Stimulated activated CD8-positive, alpha-beta memory T cell treated with anti-CD3 and anti-CD28 coated beads, Interleukin-7, amount 100 ng/mL, for 4 hours (primary cell): ENCODE results near the gene AGBL1.

Experiments used
- DNase-seq, 2 donors: peaks; one replicate each; pipeline ENCODE4 v3.0.0-alpha.2; 2020; ENCODE audit warnings: low read depth in 2 of 2

AGBL1 gene

DNA sequence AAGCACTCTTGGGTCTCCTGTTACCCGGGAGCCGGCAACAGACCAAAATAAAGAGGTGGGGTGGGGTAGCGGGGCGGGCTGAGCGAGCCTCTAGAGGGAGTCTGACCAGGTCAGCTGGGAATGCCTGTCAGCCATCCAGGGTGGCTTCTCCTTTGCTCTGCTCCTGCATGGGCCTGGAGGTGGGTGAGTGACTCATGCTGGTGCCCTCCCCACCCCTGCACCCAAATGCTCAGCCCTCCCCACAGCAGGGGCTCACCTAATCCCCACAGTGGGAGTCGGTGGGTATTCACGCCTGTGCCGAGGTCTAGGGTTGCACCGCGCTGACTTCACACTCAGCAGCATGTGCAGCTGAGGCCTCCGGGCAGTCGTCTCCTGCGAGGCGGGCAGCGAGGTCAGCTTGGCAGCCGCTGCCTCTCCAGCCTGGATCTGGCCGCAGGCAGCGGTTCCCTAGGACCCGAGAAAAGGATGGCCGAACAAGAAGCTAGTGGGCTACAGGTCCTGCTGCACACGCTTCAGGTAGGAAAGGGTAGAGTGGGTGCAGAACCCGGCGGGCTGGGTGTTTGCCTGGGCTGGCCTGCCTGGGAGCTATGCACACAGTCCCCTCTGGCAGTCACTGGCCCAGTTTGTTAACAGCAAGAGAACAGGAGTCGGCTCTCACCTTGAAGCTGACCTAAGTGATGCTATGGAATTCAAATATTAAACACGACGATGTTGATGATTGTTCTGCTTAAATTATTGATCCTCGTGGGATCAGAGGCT lies at the start of gene AGBL1:
Gene AGBL1, plus strand, starts transcription at position 364 of the 759 bp plus-strand sequence.
- no peak for DNase-seq

DNA sequence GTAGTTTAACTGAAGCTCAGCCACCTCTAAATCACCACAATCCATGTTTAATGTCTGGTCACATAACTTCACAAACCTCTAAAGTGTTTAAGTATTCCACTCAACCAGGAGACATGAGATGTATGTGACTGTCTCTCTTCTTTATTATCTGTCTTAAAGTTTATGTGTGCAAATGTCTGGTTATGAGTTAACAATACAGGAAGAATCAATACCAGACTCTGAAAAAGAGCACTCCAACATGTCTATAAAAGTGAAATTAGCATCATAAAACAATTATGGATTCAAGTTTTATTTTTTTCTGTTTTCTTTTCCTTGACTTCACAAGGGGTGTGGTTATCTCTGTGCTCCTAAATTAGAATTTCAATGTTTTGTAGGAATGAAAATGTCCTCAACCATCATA lies 44.8 kb upstream of the AGBL1 start:
- DNase-seq: no peak

DNA sequence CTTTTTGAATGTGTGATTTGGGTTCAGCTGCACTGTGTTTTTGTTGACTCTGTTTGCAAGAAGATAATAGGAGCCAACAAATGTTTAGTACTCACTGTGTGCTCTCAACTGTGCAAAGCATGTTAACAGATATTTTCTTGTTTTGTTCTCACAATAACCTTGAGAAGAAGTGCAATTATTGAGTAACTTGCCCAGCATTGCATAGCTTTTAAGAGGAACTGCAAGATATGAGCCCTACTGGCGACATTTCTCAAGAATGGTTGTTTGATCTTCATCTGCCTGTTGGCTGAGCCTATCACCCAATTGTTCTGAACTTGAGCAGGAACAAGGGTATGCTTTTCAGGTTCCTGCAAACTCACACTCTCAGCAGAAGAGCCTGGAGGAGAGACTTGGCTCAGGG lies 43.4 kb upstream of the AGBL1 start:
- no peak for DNase-seq

DNA sequence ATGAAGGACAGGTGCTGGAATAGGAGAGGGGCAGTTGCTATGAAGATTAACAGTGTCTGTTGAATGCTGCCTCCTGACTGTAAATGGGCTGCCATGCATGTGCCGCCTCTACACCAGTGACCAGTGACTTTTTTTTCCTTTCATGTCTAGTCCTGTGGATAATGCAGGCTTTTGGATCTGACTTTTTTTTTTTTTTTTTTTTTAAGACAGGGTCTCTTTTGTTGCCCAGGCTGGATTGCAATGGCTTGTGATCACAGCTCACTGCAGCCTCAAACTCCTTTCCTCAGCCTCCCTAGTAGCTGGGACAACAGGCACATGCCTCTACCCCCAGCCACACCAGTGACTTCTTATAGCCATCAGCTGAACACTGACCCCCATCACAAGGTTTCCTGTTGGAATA lies 41.2 kb upstream of the AGBL1 start:
- DNase-seq: no peak

DNA sequence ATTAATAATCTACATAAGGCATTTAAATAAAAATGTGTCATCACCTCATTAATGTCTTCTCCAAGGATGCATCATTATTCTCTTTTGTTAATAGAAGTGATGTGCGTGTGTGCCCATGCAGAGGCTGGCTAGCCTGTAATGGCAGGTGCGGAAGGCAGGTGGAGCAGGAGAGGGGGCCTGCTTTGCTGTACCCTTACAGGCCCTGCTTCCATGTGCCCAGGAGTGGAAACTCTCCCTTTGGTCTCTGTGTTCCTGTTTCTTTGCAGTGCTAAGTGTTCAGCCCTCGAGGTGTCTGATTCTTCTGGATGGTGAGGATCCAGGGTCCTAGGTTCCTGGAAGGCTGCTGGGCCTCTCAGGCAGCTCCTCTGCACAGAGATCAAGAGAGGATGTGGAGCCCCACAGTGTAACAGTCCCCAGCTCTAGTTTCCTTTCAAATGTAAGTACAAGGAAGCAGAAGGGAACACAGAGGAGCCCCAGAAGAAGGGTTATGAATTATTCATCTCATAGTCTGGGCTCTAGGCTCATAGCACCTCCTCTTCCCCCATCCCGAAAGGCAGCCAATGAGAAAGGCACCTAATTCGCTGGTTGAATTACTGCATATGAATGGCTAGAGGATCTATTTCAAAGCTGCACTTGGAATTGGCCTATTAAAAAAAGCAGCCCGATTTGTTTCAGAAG lies 39.2 kb upstream of the AGBL1 start:
- no peak for DNase-seq

DNA sequence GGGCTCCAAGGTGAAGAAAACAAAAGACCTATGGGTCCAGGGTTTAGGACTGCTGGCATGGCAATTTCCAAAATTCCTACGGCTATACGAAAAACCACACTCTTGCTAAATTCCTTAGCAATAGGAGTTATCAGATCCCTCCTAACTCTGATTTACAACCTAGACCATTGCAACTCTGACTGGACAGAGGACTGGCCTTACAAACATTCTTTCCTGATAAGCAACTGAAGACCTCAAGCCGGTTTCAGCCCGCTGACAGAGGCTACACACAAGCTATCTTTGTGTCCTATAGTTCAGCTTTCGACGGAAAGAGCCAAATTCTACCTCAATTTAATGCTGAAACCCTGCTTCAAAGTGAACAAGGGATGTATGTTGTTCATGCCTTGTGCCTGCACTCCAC lies 38.3 kb upstream of the AGBL1 start:
- no peak for DNase-seq

DNA sequence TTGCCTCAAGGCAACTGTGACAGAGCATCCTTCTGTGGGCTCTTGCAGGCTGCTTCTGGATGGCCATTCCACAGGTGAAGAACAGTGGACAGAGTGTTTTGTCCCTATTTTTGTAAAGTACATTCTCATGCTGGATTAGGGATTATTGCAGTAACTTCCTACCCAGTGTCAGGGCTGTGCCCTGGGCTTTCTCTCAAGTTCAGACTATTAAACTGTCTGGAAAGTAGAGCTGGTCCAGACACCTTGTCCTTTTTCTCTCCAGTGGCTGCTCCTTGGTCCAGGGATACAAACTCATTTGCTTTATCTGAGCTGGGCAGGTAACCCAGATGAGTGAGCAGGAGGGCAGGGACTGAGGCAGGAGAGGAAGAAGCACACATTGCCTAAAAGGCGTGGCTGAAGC lies 37.4 kb upstream of the AGBL1 start:
- no peak for DNase-seq

DNA sequence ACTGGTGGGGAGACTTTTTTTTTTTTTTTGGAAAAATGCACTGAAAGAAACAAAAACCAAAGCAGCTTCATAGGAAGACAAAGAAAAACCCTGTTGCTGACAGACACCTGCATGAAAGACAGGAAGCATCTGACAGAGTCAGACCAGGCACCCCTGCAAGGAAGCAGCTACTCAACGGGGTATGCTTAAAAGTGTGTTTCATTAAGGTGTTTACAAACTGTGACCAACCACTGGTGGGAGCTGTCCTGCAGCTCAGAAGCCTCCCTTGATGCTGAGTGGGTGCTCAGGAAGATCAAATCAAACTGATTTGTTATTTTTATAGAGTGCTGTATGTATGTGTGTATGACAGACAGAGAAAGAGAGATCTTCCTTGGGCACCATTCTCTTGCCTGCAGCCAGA lies 34.7 kb upstream of the AGBL1 start:
- DNase-seq: no peak

DNA sequence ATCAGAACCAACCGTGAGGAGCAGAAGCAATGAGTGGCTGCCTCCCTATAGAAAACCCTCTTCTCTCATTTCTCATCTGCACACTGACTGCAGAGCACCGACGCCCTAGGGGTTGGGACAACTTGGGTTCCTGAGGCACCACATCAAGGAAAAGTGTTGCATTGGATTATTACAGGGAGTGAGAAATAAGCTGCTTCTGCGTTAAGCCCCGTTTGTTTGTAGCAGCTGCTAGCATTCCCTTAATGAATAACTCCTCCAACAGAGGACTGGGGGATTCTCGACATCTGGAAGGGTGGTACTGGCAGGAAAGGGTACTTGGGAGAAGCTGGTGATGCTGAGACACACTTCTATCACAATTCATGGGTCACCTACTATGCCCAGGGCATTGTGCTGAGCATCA lies 25.3 kb upstream of the AGBL1 start:
- DNase-seq: no peak

DNA sequence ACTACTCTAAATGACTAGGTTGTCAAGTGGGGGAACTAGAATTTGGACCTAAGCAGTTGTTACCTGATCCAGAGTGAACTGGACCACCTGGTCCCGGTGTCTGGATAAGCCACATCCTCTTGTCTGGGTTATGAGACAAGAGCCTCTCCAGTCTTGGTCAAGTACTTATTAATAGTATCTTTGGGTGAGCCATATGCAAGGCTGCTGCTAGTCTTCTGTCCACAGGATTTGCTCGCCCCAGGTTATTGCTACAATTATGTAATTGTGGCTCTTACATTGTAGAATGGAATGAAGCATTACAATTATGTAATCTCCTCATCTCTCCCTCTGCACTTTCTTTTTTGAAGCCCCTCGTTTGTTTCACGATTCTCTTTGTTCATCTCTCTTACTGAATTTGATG lies 24.0 kb upstream of the AGBL1 start:
- DNase-seq: no peak

DNA sequence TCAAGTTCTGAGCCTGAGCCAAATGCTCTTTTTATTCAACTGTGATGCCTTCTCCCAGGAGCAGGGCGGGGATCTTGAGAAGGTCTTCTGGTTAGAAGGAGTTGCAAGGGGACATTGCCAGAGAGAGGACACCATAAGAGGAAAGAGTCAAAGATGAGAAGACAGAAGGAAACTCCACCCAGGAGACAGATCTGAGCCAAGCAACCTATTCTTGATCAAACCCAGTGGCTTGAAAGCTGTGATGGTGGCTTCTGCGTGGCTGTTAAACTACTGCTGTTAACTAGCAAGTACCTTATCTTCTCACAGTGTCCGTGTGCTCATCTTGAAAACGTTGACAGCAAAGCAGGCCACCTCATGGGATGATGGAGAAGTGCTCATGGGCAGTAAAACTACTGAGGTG lies 19.8 kb upstream of the AGBL1 start:
- no peak for DNase-seq

DNA sequence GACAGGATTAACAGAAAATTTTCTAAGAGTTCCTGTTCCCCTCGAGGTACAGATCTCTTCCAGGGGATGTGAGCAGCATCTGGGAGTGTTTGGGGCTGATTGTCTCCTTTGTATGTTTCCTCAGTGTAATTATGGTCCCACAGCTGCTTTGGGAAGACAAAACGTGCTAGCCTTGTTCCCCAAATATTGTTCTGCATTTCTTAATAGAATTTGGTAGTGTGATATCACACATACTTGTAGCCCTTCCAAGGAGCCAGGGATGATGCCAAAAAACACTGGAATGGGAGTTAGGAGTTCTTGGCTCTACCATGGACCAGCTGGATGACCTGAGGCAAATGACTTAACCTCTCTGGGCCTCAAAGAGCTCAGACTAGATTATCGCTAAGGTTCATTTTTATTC lies 19.0 kb upstream of the AGBL1 start:
- DNase-seq: no peak

DNA sequence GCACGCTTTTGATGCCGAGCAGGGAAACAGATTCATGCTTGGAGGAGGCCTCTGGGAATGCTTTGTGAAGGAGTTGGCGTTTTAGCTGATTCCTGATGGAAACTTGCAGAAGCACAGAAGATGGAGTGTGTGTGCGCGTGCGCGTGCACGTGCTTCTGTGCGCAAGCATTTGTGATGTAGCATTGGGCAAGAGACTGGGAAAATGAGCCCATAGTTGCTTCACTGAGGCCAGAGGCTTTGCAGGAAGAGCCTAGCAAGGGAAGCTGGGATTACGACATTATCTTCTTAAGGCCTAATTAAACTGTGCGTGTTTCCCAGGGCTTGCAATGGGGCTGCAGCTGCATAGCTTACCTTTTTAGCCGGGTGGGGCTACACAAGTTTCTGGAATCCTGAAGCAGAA lies 18.1 kb upstream of the AGBL1 start:
- no peak for DNase-seq

DNA sequence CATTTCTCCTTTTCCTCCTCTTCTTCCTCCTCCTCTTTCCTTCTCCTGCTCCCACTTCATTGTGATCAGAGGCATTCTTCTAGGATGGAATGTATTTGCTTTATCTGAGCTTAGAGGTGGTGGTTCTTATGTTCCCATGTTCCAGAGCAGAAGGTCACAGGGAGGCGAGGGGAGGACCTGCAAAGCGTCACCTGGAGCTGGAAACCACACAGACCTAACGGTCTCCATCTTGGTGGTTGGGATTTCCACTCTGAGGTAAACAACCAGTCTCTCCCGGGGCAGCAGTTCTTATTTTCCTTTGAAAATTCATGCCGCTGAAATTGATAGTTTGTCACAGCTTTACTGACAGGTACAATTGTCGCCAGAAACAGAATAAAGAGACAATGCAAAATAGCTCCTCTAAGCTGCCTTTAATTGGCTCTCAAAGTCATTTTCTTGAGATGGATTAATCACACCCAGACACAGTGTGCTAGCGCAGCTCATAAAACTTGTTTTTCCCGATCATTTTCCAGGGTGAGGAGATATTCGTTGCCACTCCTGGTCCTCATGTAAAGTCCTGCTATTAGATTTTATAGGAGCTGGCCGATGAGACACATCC lies 16.9 kb upstream of the AGBL1 start:
- no peak for DNase-seq

DNA sequence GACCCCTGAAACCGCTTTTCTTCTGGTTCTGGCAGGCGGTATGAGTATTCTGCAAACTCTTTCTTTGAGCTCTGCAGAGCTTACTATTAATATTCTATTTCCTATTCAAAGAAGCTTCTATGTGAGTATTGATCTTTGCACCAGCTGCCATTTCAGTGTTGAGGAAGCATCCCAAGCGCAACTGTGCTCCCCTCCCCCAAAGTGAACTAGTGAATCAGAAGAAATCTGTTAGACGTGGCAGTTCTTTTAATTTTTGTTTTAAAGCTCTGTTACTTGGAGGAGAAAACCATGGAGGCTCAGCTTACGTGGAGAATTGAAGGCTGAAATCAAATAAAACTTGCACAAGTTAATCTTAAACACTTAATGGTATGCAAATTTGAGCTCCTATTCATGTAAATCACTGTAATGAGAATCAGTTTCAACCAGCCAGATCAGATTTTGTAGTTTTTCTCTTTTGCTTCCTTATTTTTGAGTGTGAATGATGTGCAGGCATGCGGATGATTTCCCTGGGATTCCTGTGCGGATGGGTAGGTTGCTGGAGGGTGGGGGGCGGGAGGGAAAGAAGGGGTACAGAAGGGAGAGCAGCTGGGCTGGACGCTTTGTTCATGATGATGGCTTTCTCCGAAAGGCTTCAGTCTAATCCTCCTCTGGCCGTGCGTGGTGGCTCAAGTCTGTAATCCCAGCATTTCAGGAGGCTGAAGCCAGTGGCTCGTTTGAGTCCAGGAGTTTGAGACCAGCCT lies 16.1 kb upstream of the AGBL1 start:
- no peak for DNase-seq

DNA sequence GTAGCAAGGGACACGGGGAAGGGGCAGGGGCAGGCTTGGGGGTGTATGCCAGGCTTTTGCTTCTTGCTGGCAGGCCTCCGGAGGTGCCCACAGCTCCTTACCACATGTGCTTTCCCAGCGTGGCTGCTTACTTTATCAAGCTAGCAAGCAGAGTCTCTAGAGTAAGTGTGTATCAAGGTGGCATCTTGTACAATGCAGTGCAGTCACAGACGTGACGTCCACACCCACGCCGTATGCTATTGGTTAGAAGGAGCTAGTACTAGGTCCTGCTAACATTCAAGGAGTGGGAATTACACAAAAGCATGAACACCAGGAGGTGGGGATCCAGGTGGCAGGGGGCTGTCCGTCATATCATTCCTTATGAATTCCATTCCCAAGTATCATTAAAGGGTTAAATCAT lies 15.3 kb upstream of the AGBL1 start:
- DNase-seq: no peak

DNA sequence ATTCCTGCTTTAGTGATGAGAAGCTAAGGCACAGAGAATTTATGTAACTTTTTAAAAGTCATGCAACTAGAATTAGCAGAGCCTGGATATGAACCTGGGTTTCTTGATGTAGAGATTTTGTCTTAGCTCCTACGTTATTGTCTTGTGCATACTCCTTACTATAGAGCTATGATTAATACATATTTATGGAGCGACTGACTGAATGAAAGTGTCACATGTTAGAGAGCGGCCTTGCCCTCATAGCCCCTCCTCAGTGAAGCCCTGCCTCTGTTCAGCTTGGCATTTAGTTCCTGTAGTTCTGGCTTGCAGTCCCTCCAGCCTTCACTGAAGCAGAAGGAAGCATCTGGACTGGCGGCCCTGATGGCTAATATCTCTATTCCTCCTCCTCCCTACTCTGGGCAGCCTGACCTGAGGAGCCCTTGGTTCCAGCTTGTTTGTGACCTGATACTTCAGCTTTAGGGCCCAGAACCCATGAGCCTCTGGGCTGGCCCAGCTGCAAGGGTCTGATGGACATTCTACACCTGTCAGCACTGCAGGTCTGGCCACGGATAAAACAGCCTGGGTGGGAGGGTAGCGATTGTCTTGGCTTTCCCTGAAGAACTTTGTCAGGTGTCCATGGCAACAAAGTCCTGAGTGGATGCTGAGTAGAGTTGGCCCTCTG lies 13.4 kb upstream of the AGBL1 start:
- DNase-seq: no peak

DNA sequence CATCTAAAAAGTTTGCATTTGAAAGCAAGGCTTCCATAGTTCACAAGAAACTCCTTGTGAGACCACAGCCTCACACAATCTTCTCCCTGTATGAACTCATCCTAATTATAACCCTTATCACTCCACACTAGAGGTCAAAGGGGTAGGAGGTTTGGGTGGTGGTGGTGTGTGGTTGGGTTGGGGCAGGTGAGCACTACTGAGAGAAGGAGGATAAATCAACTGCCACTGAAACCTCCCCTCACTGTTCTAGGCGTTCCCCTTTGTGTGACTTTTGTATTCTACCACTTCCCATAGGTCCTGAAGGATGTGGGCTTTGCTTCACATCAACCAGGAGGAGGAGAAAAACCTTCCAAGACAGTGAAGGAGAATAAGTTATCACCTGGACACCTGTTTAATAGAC lies 6.4 kb upstream of the AGBL1 start:
- DNase-seq: no peak

DNA sequence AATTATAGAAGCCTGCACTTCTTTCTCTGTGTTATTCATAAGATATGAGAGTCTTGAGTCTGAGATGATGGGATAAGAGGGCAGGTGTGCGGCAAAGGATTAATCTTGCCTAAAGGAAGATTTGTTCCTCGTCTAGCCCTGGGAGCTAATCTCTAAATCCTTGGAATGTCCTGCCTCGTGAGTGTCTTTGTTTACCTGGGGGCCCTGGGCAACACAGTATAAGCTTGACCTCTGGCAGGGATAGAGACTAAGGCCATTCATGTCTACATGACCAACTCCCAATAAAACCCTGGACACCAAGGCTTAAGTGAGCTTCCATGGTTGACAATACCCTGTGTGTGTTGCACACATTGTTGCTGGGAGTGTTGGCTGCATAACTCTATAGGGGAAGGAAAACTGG lies 3.2 kb upstream of the AGBL1 start:
- DNase-seq: no peak

DNA sequence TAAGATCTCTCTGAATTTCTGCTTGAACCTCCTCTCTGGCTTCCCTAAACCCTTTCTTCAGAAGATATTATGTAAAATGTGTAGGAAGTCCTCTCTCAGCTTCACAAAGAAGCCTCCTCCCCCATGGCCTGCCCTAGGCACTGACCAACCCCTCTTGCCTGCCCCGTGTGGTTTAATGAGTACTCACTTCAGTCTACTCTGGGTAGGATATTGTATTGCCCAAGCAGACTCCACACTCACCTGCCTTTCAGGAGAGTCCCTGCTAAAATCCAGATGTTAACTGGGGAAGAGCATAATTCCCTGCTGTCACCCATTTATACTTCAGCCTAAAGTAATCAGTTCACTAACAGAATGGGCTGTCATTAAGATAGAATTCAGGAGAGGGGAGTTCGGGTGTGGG lies 2.6 kb upstream of the AGBL1 start:
- no peak for DNase-seq

DNA sequence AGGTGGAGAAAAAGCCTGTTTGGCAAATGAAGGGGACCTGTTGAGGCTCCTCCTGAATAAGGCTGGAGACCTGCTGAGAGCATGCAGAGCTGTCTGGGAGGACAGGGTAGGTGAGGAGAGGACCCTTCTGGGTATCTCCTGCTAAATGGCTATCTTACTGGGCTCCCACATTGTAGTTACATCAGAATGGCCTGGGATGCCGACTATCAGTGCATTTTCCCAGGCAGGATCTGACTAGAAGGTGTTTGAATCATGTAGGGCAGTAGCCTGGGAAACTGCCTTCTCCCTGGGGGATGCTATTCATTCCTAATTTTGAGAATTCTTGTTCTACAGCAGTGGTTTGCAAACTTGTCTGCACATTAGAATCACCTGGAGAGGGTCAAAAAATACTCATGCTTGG lies 631 bp downstream of the AGBL1 start:
- DNase-seq: no peak
